LNCAP (cell line): ENCODE data around the gene ATRX.

ENCODE experiments used
- TF ChIP-seq, protein P1 (sequence below): fragments of 450-650 bp; IDR thresholded peaks from 2 replicates; pipeline ENCODE4 v1.5.1; 2017; ENCODE audit warnings: mild to moderate bottlenecking

The ATRX gene

GRCh38 chrX:77698242-77698641, 87.8 kb downstream of the ATRX start:
- TF ChIP-seq, protein P1, sequence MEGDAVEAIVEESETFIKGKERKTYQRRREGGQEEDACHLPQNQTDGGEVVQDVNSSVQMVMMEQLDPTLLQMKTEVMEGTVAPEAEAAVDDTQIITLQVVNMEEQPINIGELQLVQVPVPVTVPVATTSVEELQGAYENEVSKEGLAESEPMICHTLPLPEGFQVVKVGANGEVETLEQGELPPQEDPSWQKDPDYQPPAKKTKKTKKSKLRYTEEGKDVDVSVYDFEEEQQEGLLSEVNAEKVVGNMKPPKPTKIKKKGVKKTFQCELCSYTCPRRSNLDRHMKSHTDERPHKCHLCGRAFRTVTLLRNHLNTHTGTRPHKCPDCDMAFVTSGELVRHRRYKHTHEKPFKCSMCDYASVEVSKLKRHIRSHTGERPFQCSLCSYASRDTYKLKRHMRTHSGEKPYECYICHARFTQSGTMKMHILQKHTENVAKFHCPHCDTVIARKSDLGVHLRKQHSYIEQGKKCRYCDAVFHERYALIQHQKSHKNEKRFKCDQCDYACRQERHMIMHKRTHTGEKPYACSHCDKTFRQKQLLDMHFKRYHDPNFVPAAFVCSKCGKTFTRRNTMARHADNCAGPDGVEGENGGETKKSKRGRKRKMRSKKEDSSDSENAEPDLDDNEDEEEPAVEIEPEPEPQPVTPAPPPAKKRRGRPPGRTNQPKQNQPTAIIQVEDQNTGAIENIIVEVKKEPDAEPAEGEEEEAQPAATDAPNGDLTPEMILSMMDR = no peak

DNA sequence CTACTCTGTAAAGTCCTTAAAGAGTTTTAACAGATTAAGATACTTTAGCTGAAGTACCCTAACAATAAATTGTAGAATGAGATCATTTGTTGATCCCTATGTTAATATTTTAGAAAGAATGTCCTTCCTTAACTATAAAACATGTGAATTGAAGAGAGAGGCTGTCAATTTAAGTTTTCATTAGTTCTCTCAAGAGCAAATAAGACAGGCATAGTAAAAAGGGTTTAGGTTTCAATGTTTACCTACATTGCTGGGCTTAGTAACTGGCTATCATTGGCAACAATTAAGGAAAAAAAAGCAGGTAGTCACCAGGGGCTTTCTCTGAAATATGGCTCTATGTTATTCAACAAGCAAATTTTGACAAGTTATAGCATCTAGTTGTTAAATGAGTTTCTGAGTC, 91.5 kb downstream of the ATRX start:
- TF ChIP-seq, protein P1 = no peak

- TF ChIP-seq, protein P1 = no peak
These were observed 92.4 kb downstream of the ATRX start for GRCh38 chrX:77693594-77693993.

- TF ChIP-seq, protein P1 = no peak
These were observed 94.1 kb downstream of the ATRX start for GRCh38 chrX:77691916-77692315.

GRCh38 chrX:77689376-77689775, 96.6 kb downstream of the ATRX start:
- TF ChIP-seq, protein P1 = no peak

- TF ChIP-seq, protein P1 = no peak
These were observed 106.9 kb downstream of the ATRX start for GRCh38 chrX:77679144-77679543.

DNA sequence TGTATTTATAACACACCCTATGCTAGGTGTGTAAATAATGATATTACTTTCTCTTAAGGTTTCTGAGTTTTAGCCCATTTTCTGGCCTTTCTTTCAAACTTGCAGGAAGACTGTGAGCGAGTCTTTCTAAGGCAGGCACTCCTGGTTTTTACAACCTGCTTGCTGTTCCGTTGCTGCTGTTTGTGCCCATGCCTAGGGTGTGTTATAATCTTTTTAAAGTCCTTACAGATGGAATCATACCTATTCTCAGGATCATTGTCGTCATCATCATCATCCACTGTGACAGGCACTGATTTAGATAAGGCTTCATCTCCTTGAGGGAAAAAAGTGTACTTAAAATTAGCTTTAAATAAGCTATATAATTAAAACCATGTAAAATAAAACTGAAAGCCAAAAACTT, 110.0 kb downstream of the ATRX start:
- TF ChIP-seq, protein P1 = no peak
